ENCODE measurements around the gene PTPRD.
"Not testable (repeated sequence)": the region's sequence is repeated elsewhere in the genome, so short reads cannot be mapped to it uniquely, and the experiment has no call there.

PTPRD gene

GRCh38 chr9:10548348-10548747, 64.5 kb downstream of the PTPRD start:
- no peaks in the 10 kb centered on the region for H3K9me3 ChIP-seq (ENCODE audit: low read depth, low read length)
- H3K9ac ChIP-seq (ENCODE audit: insufficient read length) = no peak overlapping the region
- no peak overlapping the region for H3K4me3 ChIP-seq
- no peaks in the 10 kb centered on the region for H3K36me3 ChIP-seq (ENCODE audit: insufficient read depth, low read length)
- no peak for TF ChIP-seq FOXP2 (optimal IDR thresholded peaks at IDR 0.05; ENCODE audit: control extremely low read depth, extremely low read length, insufficient read depth)
- TF ChIP-seq POLR2AphosphoS5 (IDR thresholded peaks at IDR 0.05; ENCODE audit: borderline replicate concordance, low read depth, low read length) = no peak
- TF ChIP-seq EZH2 (IDR thresholded peaks at IDR 0.05) = no peak
- no peak overlapping the region for H3K27ac ChIP-seq
- DNase-seq (ENCODE audit: low read depth, low spot score) = no peak

- no peak for TF ChIP-seq EZH2 (IDR thresholded peaks at IDR 0.05)
- TF ChIP-seq FOXP2 (optimal IDR thresholded peaks at IDR 0.05; ENCODE audit: control extremely low read depth, extremely low read length, insufficient read depth) = no peak
- no peak for TF ChIP-seq POLR2AphosphoS5 (IDR thresholded peaks at IDR 0.05; ENCODE audit: borderline replicate concordance, low read depth, low read length)
- Histone ChIP-seq H3K27ac (no peak overlapping the region), H3K36me3 (ENCODE audit: insufficient read depth, low read length) (no peaks in the 10 kb centered on the region), H3K4me3 (no peak overlapping the region), H3K9me3 (ENCODE audit: low read depth, low read length) (no peaks in the 10 kb centered on the region), H3K9ac (ENCODE audit: insufficient read length) (no peak overlapping the region)
- DNase-seq (ENCODE audit: low read depth, low spot score) = no peak
Measured at GRCh38 chr9:10538073-10538472, 74.7 kb downstream of the PTPRD start.

GRCh38 chr9:10534850-10535249, 78.0 kb downstream of the PTPRD start:
- H3K9ac ChIP-seq (ENCODE audit: insufficient read length) = no peak overlapping the region

GRCh38 chr9:10525972-10526371, 86.8 kb downstream of the PTPRD start:
- TF ChIP-seq EZH2 (IDR thresholded peaks at IDR 0.05) (no peak), FOXP2 (optimal IDR thresholded peaks at IDR 0.05; ENCODE audit: control extremely low read depth, extremely low read length, insufficient read depth) (no peak), POLR2AphosphoS5 (IDR thresholded peaks at IDR 0.05; ENCODE audit: borderline replicate concordance, low read depth, low read length) (no peak)
- Histone ChIP-seq H3K36me3 (ENCODE audit: insufficient read depth, low read length) (no peaks in the 10 kb centered on the region), H3K4me3 (no peak overlapping the region), H3K27ac (no peak overlapping the region), H3K9ac (ENCODE audit: insufficient read length) (no peak overlapping the region), H3K9me3 (ENCODE audit: low read depth, low read length) (no peaks in the 10 kb centered on the region)
- DNase-seq (ENCODE audit: low read depth, low spot score) = no peak

More at GRCh38 chr9:10534850-10535249, 78.0 kb downstream of the PTPRD start:
- Histone ChIP-seq H3K27ac (no peak overlapping the region), H3K9me3 (ENCODE audit: low read depth, low read length) (no peaks in the 10 kb centered on the region), H3K4me3 (no peak overlapping the region), H3K36me3 (ENCODE audit: insufficient read depth, low read length) (no peaks in the 10 kb centered on the region)
- peak; percentile 15 for TF ChIP-seq FOXP2 (optimal IDR thresholded peaks at IDR 0.05; ENCODE audit: control extremely low read depth, extremely low read length, insufficient read depth)
- TF ChIP-seq EZH2 (IDR thresholded peaks at IDR 0.05) = no peak
- TF ChIP-seq POLR2AphosphoS5 (IDR thresholded peaks at IDR 0.05; ENCODE audit: borderline replicate concordance, low read depth, low read length) = no peak
- DNase-seq (ENCODE audit: low read depth, low spot score) = no peak

GRCh38 chr9:10523164-10523563, 89.6 kb downstream of the PTPRD start:
- H3K27ac ChIP-seq = no peak overlapping the region

GRCh38 chr9:10512144-10512543, 100.7 kb downstream of the PTPRD start:
- DNase-seq (ENCODE audit: low read depth, low spot score) = no peak
- Histone ChIP-seq H3K9ac (ENCODE audit: insufficient read length) (no peak overlapping the region), H3K36me3 (ENCODE audit: insufficient read depth, low read length) (no peaks in the 10 kb centered on the region), H3K27ac (no peak overlapping the region), H3K4me3 (no peak overlapping the region), H3K9me3 (ENCODE audit: low read depth, low read length) (no peaks in the 10 kb centered on the region; the same call in 1 of the 2 replicates)
- TF ChIP-seq POLR2AphosphoS5 (IDR thresholded peaks at IDR 0.05; ENCODE audit: borderline replicate concordance, low read depth, low read length) (no peak), EZH2 (IDR thresholded peaks at IDR 0.05) (no peak), FOXP2 (optimal IDR thresholded peaks at IDR 0.05; ENCODE audit: control extremely low read depth, extremely low read length, insufficient read depth) (no peak)

More at GRCh38 chr9:10523164-10523563, 89.6 kb downstream of the PTPRD start:
- no peak overlapping the region for H3K9ac ChIP-seq (ENCODE audit: insufficient read length)
- no peaks in the 10 kb centered on the region for H3K9me3 ChIP-seq (ENCODE audit: low read depth, low read length)
- TF ChIP-seq FOXP2 (optimal IDR thresholded peaks at IDR 0.05; ENCODE audit: control extremely low read depth, extremely low read length, insufficient read depth) (no peak), POLR2AphosphoS5 (IDR thresholded peaks at IDR 0.05; ENCODE audit: borderline replicate concordance, low read depth, low read length) (no peak), EZH2 (IDR thresholded peaks at IDR 0.05) (no peak)
- no peak overlapping the region for H3K4me3 ChIP-seq
- no peaks in the 10 kb centered on the region for H3K36me3 ChIP-seq (ENCODE audit: insufficient read depth, low read length)
- no peak for DNase-seq (ENCODE audit: low read depth, low spot score)

GRCh38 chr9:10488937-10489336, 123.9 kb downstream of the PTPRD start:
- Histone ChIP-seq H3K4me3 (no peak overlapping the region), H3K36me3 (ENCODE audit: insufficient read depth, low read length) (no peaks in the 10 kb centered on the region), H3K9ac (ENCODE audit: insufficient read length) (no peak overlapping the region), H3K9me3 (ENCODE audit: low read depth, low read length) (no peaks in the 10 kb centered on the region), H3K27ac (no peak overlapping the region)
- no peak for DNase-seq (ENCODE audit: low read depth, low spot score)
- TF ChIP-seq FOXP2 (optimal IDR thresholded peaks at IDR 0.05; ENCODE audit: control extremely low read depth, extremely low read length, insufficient read depth) (no peak), EZH2 (IDR thresholded peaks at IDR 0.05) (no peak)

GRCh38 chr9:10479172-10479571, 133.6 kb downstream of the PTPRD start:
- TF ChIP-seq POLR2AphosphoS5 (IDR thresholded peaks at IDR 0.05; ENCODE audit: borderline replicate concordance, low read depth, low read length) (no peak), EZH2 (IDR thresholded peaks at IDR 0.05) (no peak), FOXP2 (optimal IDR thresholded peaks at IDR 0.05; ENCODE audit: control extremely low read depth, extremely low read length, insufficient read depth) (no peak)
- H3K9me3 ChIP-seq (ENCODE audit: low read depth, low read length) = no peaks in the 10 kb centered on the region
- no peak overlapping the region for H3K9ac ChIP-seq (ENCODE audit: insufficient read length)
- no peak overlapping the region for H3K4me3 ChIP-seq
- H3K27ac ChIP-seq = no peak overlapping the region
- H3K36me3 ChIP-seq (ENCODE audit: insufficient read depth, low read length) = no peaks in the 10 kb centered on the region
- DNase-seq (ENCODE audit: low read depth, low spot score) = no peak

GRCh38 chr9:10449201-10449617, 163.6 kb downstream of the PTPRD start:
- H3K9me3 ChIP-seq (ENCODE audit: low read depth, low read length); H3K9ac ChIP-seq (ENCODE audit: insufficient read length); H3K36me3 ChIP-seq (ENCODE audit: insufficient read depth, low read length); DNase-seq (ENCODE audit: low read depth, low spot score); H3K4me3 ChIP-seq; H3K27ac ChIP-seq: not testable (repeated sequence)
